ENCODE results near the gene TRIM2.

The TRIM2 gene

DNA sequence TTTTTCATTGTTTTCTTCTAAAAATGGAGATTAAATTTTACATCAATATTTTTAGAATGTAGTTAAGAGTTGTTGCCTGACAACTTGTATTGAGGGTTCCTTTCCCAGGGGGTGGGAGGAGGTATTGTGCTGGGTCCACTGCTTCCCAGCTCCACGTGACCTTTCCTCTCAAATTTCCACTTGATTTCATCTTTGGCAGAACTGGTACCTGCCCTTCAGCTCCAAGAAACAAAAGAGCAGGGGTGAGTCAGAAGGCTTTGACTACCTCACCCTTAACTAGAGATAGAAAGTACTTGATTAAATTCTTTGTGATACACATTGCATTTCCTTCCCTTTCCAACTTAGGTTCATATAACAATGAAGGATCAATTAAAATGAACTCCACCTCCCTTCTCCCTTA, 19.7 kb downstream of the TRIM2 start:
- H3K27me3 Mint-ChIP-seq, result peaks cover 28% of the 10 kb centered on the region
- no peak overlapping the region for H3K27ac Mint-ChIP-seq
- peaks cover 44% of the 10 kb centered on the region for H3K4me1 Mint-ChIP-seq (ENCODE audit: low read depth)
- peak overlapping the region; percentile 42 for H3K4me3 Mint-ChIP-seq
- H3K36me3 Mint-ChIP-seq (ENCODE audit: low read depth), result peaks cover 10% of the 10 kb centered on the region
- peaks cover 9% of the 10 kb centered on the region for H3K9me3 Mint-ChIP-seq

DNA sequence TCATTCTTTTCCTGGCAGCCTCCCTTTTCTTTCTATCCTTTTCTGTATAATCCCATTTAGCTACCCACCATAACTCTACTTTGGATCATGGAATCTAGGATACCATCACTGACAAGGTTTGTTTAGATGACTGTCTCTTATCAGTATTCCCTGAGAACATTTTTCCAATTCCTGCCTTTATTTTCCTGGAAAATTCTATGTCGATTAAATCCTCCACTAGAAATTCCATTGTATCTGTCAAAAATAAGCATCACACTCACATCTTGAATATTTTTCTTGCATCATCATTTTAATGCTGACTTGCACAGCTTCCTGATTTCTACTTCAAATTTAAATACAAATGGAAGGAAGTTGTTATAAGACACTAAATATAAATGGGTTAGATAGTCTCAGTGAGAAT, 20.2 kb downstream of the TRIM2 start:
- no peak overlapping the region for H3K27ac Mint-ChIP-seq
- no peak overlapping the region for H3K4me3 Mint-ChIP-seq
- H3K27me3 Mint-ChIP-seq, result peaks cover 28% of the 10 kb centered on the region
- H3K4me1 Mint-ChIP-seq (ENCODE audit: low read depth), result peaks cover 44% of the 10 kb centered on the region
- peaks cover 9% of the 10 kb centered on the region for H3K9me3 Mint-ChIP-seq
- peaks cover 10% of the 10 kb centered on the region for H3K36me3 Mint-ChIP-seq (ENCODE audit: low read depth)

DNA sequence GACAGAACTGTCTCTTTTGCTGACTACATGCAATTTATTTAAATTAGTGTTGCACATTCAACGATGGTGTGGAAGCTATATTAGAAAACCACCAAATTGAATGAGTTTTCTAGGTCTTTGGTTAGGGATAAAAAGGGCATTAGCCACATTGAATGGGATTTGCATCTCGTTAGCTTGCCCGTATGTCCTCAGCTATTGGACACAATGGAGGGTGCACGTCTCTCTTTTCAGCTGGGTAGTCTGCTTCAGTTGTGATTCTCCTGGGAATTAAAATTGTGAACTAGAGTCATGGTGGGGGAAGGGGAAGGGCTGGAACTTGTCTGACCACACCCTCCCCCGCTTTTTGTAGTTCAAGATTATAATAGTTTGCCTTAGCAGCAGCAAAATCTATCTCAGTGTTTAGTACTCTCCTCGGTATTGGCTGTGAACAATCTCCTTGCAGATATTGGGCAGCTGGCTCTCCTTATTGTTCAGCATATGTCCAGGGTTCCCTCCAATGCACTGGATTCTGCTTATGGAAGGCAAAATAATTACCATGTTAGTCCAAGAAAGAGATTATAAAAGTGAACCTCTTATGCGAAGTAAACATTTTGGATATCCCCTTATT, 23.3 kb downstream of the TRIM2 start:
- Mint-ChIP-seq H3K9me3 (peaks cover 9% of the 10 kb centered on the region), H3K4me1 (ENCODE audit: low read depth) (peaks cover 27% of the 10 kb centered on the region), H3K27me3 (peaks cover 31% of the 10 kb centered on the region), H3K4me3 (no peak overlapping the region), H3K36me3 (ENCODE audit: low read depth) (peaks cover 10% of the 10 kb centered on the region), H3K27ac (no peak overlapping the region)

DNA sequence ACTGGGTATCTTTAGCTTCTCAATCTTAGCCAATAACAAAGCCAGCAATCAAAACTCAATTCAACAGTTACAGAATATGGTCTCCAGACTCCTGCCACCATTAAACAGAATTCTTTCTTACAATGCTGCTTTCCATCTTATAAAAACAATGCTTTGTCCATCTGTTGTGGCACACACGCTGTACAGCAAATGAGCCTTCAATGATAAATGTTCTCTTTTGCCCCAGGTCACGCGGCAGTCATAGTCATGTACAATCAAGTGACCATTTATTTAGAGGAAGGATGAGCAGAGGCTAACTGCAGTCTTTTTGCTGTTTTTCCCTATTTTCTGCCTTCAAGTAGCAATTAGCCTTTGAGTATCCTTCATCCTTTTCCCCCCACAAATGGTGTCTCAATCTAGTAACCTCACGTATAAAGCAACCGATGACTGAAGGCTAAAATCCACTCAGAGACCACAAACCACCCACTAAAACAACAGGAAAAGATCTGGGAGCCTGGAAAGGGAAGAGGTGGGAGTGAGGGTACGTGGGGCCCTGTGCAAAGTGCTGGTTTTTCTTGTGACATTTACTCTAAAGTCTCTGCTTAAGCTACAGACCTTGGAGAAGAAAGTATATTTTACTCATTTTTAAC, 24.4 kb downstream of the TRIM2 start:
- Mint-ChIP-seq H3K9me3 (peaks cover 9% of the 10 kb centered on the region), H3K36me3 (ENCODE audit: low read depth) (peaks cover 10% of the 10 kb centered on the region), H3K27me3 (peaks cover 31% of the 10 kb centered on the region), H3K4me3 (no peak overlapping the region), H3K27ac (no peak overlapping the region), H3K4me1 (ENCODE audit: low read depth) (peaks cover 29% of the 10 kb centered on the region)

DNA sequence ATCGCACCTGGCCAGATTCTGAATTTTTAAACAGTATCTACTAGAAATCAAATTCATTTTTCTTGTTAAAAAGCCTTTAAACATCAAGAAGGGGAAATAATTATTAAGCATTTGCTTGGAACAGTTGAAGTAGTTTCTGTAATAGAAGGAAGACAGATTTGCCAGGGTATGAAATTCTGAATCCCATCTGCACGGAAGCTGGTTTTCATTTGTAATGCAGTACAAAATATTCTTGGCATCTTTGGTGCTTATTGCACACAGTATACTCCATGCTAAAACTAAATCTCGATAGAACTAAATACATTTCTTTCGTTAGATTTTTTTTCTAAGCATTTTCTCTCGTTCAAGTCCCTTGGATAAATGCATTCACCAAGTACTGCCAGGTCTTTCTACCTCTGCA, 25.3 kb downstream of the TRIM2 start:
- Mint-ChIP-seq H3K4me1 (ENCODE audit: low read depth) (peaks cover 27% of the 10 kb centered on the region), H3K27me3 (peaks cover 22% of the 10 kb centered on the region), H3K4me3 (no peak overlapping the region), H3K36me3 (ENCODE audit: low read depth) (peaks cover 7% of the 10 kb centered on the region), H3K9me3 (peaks cover 6% of the 10 kb centered on the region), H3K27ac (no peak overlapping the region)

DNA sequence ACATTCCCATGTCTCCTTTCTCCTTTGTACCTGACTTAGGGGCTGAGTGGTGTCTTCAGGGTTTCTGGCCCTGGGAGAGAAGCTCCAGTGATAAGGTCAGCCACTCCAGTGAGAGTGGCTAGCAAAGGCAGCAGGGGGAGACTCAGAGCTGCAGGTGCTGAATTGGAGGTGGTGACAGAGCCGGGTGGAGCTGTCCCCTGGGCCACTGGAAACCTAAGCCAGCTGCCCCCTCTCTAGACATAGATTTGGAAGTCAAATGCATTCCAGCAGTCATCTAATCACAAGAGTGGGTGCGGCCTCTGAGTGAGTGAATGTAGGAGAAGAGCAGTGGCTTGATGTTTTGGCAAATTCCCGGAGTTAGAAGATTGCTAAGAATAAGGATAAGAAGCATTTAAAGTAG, 28.5 kb downstream of the TRIM2 start:
- Mint-ChIP-seq H3K27ac (no peak overlapping the region), H3K4me3 (no peak overlapping the region), H3K27me3 (peaks cover 14% of the 10 kb centered on the region), H3K9me3 (no peaks in the 10 kb centered on the region), H3K4me1 (ENCODE audit: low read depth) (peaks cover 24% of the 10 kb centered on the region), H3K36me3 (ENCODE audit: low read depth) (no peaks in the 10 kb centered on the region)

DNA sequence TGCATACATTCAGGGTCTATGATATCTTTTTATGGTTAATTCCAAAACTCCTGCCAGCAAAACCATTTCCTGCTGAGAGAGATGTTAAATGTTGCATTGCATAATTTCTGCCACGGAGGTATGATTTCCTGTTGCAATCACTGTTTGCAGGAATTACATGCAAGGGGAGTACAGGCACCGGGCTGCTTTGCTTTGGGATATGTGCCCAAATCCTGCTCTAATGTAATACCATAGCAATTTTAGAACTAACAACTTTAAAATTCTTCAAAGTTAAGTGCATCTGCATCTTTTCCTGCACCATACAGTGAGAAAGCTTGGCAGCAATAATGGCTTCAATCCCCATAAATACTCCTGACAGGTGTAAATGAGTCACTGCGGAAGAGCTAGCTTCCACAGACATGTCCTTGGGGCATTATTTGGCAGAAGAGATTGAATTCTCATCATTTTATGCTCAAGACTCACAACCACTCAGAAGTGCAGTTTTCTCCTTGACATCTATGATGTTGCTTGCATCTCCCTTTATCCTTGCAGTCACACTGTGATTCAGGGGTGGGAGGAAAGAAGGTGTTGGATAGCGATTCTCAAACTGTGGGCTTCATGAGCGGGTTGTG, 29.6 kb downstream of the TRIM2 start:
- Mint-ChIP-seq H3K27me3 (peaks cover 10% of the 10 kb centered on the region), H3K4me1 (ENCODE audit: low read depth) (peaks cover 22% of the 10 kb centered on the region), H3K4me3 (no peak overlapping the region), H3K36me3 (ENCODE audit: low read depth) (no peaks in the 10 kb centered on the region), H3K9me3 (no peaks in the 10 kb centered on the region), H3K27ac (no peak overlapping the region)

DNA sequence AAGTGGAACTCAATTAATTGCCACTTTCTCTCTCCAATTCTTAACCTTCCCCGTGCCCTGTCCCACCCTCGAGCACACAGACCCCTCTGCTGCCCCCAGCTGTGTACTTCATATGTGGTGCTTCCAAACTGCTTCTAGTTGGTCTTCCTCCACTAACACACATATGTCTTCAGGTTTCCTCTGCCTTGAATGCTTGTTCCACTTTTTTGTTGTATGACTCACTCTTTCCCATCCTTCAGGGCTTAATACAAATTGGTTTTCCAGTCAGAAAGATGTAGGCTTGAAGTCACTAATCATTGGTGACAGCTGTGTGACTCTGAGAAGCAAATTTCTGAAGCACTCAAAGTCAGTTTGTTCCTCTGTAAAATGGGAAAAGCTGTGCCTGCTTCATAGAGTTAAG, 30.6 kb downstream of the TRIM2 start:
- Mint-ChIP-seq H3K4me1 (ENCODE audit: low read depth) (peaks cover 21% of the 10 kb centered on the region), H3K4me3 (no peak overlapping the region), H3K36me3 (ENCODE audit: low read depth) (no peaks in the 10 kb centered on the region), H3K27me3 (peaks cover 10% of the 10 kb centered on the region), H3K9me3 (no peaks in the 10 kb centered on the region), H3K27ac (no peak overlapping the region)

DNA sequence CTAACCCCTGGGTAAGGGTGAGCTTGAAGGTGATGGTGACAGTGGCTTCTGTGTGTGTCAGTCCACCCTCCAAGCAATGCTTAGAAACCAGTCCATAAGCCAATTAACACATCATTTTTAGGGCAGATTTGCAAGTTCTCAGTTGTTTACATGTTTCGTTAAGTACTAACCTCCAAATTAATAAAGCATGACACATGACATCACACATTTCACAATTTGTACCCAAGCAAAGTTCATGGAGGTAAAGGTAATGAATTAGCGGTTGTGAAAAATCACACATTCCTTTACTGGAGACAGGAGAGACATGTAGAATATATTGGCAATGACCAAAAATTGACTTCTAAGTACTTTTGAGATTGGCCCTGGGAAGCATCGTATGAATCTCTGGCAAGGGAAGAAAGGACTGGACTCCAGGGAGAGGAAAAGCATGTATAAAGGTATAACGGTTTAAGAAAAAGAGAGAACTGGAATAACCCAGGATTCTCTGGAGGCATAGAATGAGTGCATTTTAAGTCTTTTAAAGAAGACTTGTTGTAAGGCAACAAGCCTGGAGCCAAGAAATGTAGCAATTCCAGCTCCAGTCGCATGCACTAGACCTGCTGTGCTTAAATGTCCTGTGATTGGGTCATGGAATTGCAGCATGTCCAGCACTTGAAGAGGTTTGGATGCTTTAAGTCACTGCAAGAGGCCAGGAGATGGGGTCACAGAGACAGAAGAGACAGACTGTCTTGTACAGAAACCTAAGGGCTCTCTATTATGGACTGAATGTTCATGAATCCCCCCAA, 34.1 kb downstream of the TRIM2 start:
- H3K4me3 Mint-ChIP-seq, result no peak overlapping the region
- H3K4me1 Mint-ChIP-seq (ENCODE audit: low read depth), result peaks cover 15% of the 10 kb centered on the region
- H3K27ac Mint-ChIP-seq, result no peak overlapping the region
- peaks cover 5% of the 10 kb centered on the region for H3K27me3 Mint-ChIP-seq
- no peaks in the 10 kb centered on the region for H3K36me3 Mint-ChIP-seq (ENCODE audit: low read depth)
- no peaks in the 10 kb centered on the region for H3K9me3 Mint-ChIP-seq

DNA sequence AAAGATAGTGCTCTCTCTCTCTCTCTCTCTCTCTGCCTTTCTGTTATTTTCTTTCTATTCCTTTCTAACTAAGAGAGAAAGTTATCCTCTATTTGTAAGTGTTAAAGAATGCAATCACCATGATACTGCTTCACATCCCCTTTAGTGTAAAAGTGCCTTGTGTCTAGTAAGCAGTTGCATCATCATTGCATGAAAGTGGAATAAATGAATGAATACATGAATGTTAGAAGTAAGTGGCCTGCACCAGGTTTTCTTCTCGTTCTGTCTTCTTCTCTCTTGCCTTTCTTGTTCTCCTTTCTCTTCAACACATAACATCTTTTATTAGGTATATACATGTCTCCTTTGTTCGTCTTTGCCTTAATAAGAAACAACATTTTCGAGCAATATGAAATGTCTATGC, 35.2 kb downstream of the TRIM2 start:
- peaks cover 5% of the 10 kb centered on the region for H3K27me3 Mint-ChIP-seq
- peaks cover 7% of the 10 kb centered on the region for H3K4me1 Mint-ChIP-seq (ENCODE audit: low read depth)
- no peaks in the 10 kb centered on the region for H3K36me3 Mint-ChIP-seq (ENCODE audit: low read depth)
- H3K4me3 Mint-ChIP-seq, result no peak overlapping the region
- H3K9me3 Mint-ChIP-seq, result no peaks in the 10 kb centered on the region
- H3K27ac Mint-ChIP-seq, result no peak overlapping the region

DNA sequence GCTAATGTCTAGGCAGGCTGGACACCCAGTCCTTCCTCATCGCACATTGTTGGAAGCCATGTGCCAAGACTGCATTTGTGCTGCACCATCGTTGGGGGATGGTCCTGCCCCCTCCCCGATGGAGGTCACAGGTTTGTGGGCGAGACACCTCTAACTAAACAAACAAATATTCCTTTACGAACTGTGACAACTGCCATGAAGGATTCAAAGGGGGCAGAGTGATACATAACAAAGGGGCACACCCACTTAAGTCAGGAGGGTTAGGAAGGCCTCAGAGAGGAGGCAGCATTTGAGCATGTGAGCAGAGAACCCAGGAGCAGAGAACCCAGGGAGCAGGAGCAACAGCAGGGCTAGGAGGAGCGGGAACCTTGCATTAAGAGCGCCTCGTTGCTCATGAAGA, 37.1 kb downstream of the TRIM2 start:
- H3K4me1 Mint-ChIP-seq (ENCODE audit: low read depth), result no peaks in the 10 kb centered on the region
- H3K9me3 Mint-ChIP-seq, result no peaks in the 10 kb centered on the region
- no peaks in the 10 kb centered on the region for H3K36me3 Mint-ChIP-seq (ENCODE audit: low read depth)
- H3K27ac Mint-ChIP-seq, result no peak overlapping the region
- H3K27me3 Mint-ChIP-seq, result no peaks in the 10 kb centered on the region
- H3K4me3 Mint-ChIP-seq, result no peak overlapping the region

DNA sequence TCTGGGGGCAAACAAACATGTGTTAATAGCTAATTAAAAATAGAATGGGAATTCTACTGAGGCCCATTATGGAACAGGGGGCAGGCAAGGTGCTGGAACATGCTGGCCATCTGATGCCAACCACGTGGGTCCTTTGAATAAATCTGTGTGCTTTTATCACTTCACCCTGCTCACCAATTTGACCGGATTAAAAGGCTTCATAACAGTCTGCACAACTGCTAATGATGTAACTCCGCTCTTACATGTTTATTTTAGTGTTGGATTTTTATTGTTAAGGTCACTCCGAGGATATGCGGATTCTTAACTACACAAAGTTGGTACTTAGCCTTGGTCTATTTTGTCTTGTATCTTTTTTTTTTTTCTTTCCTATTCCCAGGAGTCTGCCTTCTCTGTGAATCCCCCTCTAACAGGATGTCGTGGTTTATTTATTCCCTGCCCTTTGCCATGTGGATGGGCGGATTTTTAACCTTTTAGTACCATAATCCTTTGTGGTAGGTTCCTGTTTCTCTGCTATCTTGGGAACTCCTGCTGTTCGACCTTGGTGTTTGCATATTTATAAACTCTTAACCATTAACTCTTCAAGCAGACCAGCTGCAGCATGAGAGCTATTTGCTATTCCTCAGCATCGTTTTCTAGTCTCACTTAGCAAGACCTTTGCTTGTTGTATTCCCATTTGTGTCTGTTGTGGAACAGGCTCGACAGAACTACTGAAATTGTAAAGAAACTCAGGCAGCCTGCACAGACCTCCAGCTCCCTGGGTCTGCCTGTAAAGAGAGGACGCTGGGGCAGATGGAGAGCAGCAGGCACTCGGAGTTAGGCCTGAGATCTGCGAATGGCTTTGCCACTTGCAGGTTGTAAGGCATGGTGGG, 38.0 kb downstream of the TRIM2 start:
- Mint-ChIP-seq H3K9me3 (no peaks in the 10 kb centered on the region), H3K36me3 (ENCODE audit: low read depth) (no peaks in the 10 kb centered on the region), H3K4me3 (no peak overlapping the region), H3K4me1 (ENCODE audit: low read depth) (no peaks in the 10 kb centered on the region), H3K27ac (no peak overlapping the region), H3K27me3 (no peaks in the 10 kb centered on the region)

DNA sequence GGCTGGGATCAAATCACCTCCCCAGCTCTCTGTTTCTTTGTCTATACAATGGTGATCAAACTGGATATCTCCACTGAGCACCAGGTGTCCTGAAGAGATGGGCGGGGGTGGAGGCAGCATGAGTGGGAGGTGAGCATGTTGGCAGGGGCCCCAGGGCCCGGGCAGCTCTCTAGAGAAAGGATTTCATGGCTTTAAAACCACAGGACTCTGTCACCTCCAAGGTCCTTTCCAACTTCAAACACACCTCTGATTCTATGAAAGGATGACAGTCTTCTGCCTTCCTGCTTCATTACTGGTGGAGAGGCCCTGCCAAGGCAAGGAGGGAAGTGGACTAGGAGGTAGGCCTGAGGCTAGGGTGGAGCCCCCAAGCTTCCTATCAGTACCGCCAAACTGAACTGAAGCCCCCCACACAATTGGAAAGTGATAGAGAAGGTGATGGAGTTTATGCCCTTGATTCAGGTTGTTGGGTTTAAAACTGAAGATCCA, 38.6 kb downstream of the TRIM2 start:
- Mint-ChIP-seq H3K27ac (no peak overlapping the region), H3K27me3 (no peaks in the 10 kb centered on the region), H3K4me1 (ENCODE audit: low read depth) (no peaks in the 10 kb centered on the region), H3K9me3 (no peaks in the 10 kb centered on the region), H3K4me3 (no peak overlapping the region), H3K36me3 (ENCODE audit: low read depth) (no peaks in the 10 kb centered on the region)

DNA sequence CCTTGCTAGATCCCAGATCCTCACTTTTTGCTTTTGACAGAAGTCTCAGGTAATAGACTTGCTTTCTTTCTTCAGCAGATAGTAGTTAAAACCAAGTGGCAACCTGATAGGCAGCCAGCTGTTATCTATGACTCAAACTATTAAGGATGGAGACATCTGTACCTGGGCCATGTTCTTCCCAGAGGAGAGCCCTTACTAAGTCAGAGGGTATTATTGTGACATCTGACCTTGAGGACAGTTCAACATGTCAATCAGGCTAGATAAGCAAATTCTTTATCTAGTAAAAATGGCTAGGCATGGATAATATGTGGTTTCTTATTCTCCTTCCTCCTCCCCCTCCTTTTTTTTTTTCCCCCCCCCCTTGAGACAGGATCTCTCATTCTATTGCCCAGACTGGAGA, 39.2 kb downstream of the TRIM2 start:
- Mint-ChIP-seq H3K36me3 (ENCODE audit: low read depth) (no peaks in the 10 kb centered on the region), H3K27ac (no peak overlapping the region), H3K4me3 (no peak overlapping the region), H3K9me3 (no peaks in the 10 kb centered on the region), H3K27me3 (no peaks in the 10 kb centered on the region), H3K4me1 (ENCODE audit: low read depth) (peaks cover 4% of the 10 kb centered on the region)
